HG02759 (cell line): ENCODE results near the gene ASTN2.

Source experiments
- ATAC-seq: cut with Tn5 transposase; IDR thresholded peaks from one replicate; pipeline ENCODE4 v1.9.1; 2021; ENCODE audit warnings: mild to moderate bottlenecking, moderate library complexity; ENCODE audit not compliant: unreplicated experiment

The ASTN2 gene

GRCh38 chr9:116499986-116500871, 914.6 kb downstream of the ASTN2 start:
- ATAC-seq, result peak; percentile 46

GRCh38 chr9:116499434-116499833, 915.4 kb downstream of the ASTN2 start:
- no peak for ATAC-seq

- no peak for ATAC-seq
Observed at GRCh38 chr9:116497095-116497890, 917.6 kb downstream of the ASTN2 start.

DNA sequence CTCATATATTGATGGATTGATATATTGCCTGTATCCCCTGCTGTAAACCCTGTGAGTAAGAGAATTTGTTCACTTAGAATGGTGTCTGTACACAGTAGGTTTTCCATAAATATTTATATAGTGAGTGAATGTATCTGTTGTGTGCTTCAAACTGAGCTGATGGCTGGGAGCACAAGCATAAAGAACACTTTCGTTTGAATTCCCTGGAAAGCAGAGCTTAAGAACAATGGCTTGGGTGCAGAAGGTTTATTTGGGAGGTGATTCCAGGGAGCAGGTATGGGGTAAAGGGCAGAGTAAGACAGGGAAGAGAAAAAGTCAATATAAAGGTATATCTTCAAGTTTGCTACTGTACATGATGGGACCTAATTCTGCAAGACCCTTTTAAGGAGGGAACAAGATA, 918.7 kb downstream of the ASTN2 start:
- no peak for ATAC-seq

- ATAC-seq, result no peak
Observed at GRCh38 chr9:116495725-116496124, 919.1 kb downstream of the ASTN2 start.

- peak; percentile 59 for ATAC-seq
Observed at GRCh38 chr9:116494815-116495634, 919.8 kb downstream of the ASTN2 start.

DNA sequence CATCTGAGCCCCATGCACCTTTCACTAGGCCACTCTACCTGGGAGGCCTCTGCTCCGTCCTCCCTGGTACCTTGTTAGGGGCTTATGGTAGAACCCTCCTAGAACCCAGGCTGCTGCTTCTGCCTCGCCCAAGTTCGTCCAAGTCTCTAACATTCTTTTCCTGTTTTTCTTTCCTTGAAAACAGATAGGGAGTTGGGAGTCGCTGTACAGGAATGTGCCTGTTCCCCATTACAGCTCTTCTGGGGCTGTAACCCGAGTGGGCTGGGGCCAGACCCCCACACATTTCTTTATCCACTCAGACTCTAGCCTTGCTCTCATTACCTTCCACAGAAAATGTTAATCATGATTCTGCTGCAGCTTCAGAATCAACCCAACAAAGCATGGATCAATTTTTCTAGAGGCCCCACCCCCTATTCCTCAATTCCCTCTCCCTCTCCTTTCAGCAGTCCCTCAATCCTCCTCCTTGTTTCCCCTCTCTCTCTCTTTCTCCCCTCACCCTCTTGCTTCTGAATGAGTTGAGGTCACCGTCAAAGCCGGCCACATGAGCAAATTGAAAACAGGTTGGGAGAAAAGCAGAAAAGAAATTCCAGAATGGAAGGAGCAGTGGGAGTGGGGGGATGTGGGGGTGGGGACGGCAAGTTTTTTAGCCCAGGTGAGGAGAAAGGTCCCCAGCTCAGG, 921.5 kb downstream of the ASTN2 start:
- ATAC-seq, result no peak

GRCh38 chr9:116491659-116492058, 923.2 kb downstream of the ASTN2 start:
- no peak for ATAC-seq

DNA sequence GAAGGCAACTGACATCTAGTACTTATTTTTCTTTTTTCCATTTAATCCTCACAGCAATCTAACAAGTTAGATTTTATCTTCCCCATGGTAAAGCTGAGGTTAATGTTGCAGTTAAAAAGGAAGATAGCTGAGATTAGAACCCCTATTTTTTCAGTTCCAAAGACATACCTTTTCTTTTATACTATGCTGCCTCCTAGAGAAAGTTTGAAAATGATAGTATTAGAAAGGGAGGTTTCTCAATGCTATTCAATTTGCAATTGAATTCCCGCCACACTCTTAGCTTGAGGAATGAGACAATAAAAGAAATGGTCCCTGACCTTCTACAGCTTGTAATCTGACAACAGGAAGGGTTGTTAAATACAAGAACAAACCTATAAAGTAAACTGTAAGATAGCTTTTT, 923.6 kb downstream of the ASTN2 start:
- ATAC-seq, result no peak

DNA sequence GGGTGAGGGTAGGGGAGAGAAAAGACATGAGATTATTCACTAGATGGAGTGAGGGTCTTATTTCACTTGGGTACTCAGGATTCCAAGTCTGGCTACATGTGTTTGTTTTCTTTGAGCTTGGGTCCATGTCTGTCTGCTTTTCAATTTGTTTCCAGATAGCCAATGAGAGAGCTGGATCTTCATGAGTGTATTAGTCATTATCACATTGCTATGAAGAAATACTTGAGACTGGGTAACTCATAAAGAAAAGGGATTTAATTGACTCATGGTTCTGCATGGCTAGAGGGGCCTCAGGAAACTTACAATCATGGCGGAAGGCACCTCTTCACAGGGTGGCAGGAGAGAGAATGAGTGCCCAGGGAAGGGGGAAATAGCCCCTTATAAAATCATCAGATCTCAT, 924.5 kb downstream of the ASTN2 start:
- ATAC-seq, result no peak

- no peak for ATAC-seq
Observed at GRCh38 chr9:116488373-116488772, 926.5 kb downstream of the ASTN2 start.

- ATAC-seq, result no peak
Observed at GRCh38 chr9:116484492-116485061, 930.3 kb downstream of the ASTN2 start.

DNA sequence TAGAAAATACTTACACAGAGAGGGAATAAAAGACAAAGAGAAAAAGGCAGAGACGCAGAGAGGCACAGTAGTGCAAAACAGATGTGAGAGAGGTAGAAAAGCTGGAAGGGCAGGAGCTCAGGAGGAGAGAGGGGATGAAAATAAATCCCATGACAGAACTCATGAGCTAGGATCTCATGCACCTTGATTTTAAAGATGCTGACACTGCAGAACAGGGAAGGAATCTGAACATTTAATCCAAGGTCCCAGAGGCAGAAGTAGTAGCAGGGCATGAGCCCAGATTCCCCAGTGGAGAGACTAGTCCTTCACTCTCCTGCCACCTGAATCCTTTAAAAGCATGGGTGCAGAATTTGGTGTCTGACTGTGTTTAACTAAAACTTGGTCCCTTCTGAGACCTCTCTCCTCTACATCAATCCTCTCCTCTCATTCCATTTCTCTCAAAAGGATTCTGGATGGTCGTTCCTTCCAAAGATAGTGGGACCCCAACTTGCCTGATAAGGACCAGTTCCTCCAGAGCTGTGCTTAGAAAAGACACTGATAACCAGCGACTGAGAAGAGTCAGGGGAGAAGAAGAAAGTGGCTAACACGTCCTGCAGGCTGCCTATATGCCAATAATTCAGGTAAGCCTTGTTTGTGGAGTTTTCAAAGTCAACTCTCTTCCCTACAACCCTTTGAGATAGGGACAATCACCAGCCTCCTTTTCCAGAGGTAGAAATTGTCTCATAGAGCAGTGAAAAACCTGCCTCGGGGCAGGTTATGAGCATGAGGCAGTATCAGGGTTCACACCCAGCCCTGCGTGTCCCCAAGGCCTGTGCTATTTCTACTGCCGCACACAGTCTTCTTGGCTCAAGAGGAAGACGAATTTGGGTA, 931.0 kb downstream of the ASTN2 start:
- no peak for ATAC-seq

DNA sequence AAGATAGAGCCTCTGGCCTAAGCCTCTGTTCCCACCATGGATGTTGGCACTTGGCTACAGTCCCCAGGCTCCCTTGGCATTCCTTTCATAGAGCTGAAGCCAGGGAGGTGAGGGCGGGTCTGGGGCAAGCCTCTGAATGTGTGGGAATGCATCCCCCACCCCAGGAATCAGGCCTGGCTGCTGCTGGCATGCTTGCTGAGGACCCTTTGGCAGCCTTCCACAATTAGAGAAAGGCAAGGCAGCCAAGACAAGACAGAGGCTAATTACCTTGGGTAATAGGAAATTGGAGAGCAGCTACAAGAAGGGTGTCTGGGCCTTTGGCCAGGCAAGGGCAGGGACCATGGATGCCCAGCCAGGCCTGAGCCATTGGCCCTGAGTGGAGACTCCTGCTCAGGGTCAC, 932.1 kb downstream of the ASTN2 start:
- no peak for ATAC-seq

DNA sequence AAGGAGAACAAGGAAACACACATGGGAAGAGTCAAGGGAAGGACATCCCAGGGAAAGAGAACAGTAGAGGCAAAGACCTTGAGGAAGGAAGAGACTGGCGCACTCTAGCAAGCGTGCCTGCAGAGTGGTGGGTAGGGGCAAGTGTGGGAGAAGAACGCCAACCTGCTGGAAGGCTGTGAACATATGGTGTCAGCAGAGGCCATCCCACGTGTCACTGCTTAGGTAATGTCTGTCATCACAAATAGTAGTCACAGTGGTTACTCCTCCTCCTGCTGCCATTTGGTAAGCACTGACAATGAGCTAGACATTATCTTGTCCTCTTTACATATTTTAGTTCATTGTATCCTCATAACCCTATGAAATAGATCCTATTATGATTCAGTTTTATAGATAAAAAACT, 934.2 kb downstream of the ASTN2 start:
- no peak for ATAC-seq

DNA sequence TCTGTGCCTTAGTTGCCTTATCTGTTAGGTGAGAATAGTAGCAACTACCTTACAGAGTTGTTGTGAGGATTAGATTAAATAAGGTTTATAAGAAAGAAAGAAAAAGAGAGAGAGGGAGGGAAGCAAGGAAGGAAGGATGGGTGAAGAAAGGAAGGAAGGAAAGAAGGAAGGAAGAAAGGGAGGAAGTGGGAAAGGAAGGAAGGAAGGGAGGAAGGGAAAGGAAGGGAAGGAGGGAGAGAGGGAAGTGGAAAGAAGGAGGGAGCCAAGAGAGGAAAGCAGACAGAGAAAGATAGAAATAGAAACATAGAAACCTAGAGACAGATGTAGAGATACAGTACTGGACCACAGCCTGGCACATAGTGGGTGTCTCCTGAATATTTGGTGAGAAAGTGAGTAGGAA, 934.9 kb downstream of the ASTN2 start:
- ATAC-seq, result no peak

- ATAC-seq, result no peak
Observed at GRCh38 chr9:116479056-116479544, 935.8 kb downstream of the ASTN2 start.

- no peak for ATAC-seq
Observed at GRCh38 chr9:116477584-116478141, 937.2 kb downstream of the ASTN2 start.

- no peak for ATAC-seq
Observed at GRCh38 chr9:116476935-116477381, 937.9 kb downstream of the ASTN2 start.
